Measurements from ENCODE around the gene NARF.
"Not testable (repeated sequence)": the region's sequence is repeated elsewhere in the genome, so short reads cannot be mapped to it uniquely, and the experiment has no call there.

NARF gene

DNA sequence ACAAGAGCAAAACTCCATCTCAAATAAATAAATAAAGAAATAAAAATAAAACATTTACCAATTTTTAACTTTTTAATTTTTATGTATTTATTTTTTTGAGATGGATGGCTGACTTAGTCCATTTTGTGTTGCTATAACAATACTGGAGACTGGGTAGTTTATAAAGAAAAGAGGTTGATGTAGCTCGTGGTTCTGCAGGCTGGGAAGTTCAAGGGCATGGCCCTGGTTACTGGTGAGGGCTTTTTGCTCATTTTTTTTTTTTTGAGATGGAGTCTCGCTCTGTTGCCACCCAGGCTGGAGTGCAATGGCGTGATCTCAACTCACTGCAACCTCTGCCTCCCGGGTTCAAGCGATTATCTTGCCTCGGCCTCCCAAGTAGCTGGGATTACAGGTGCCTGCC, 46.8 kb downstream of the NARF start:
- no peak for DNase-seq

DNA sequence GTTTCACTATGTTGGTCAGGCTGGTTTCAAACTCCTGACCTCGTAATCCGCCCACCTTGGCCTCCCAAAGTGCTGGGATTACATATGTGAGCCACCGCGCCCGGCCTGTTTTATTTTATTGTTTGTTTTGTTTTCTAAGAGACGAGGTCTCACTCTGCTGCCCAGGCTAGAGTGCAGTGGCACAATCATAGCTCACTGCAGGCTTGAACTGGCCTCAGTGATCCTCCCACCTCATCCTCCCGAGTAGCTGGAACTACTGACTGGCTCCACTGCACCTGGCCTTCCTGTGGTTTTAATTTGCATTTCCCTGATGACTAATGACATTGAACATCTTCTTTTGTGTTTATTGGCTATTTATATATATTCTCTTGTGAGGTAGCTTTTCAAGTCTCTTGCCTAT, 47.9 kb downstream of the NARF start:
- not testable (repeated sequence) for DNase-seq

DNA sequence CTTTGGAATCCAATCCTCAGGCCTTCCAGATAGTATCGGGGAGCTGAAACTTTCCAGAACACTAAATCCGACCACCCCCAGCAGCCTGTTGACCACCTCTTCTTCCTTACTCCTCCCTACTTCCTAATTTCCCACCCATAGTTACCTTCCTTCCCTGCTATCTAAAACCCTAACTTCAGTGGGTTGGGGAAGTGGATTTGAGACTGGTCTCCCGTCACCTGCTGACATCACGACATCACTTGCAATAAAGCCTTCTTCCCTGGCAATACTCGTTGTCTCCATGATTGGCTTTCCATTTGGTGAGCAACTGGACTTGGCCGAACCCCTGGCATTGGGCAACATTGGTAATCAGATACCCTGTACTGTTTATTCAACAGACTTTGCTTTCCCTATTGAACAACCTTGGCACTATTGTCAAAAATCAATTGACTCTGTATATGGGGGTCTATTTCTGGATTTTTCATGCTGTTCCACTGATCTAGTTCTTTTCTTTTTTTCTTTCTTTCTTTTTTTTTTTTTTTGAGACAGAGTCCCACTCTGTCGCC, 49.2 kb downstream of the NARF start:
- DNase-seq: no peak

DNA sequence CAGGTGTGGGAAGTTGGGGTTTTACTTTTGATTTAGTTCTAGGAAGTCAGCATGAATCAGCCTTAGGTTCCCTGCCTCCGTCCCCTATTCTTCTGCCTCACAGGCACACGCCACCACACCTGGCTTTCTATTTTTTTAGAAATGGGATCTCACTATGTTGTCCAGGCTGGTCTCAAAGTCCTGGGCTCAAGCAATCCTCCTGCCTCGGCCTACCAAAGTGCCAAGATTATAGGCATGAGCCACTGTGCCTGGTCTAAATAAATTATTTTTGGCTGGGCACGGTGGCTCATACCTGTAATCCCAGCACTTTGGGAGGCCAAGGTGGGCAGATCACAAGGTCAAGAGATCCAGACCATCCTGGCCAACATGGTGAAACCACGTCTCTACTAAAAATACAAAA, 53.1 kb downstream of the NARF start:
- not testable (repeated sequence) for DNase-seq

DNA sequence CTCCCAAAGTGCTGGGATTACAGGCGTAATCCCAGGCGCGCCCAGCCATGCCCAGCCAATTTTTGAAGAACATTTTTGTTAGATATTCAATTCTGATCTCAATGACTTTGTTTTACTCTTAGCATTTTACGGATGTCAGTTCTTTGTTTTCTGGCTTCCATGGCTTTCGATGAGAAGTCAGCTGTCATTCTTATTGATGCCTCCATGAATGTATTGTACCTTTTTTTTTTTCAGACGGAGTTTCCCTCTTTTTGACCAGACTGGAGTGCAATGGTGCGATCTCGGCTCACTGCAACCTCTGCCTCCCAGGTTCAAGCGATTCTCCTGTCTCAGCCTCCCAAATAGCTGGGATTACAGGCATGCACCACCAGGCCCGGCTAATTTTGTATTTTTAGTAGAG, 55.3 kb downstream of the NARF start:
- not testable (repeated sequence) for DNase-seq

DNA sequence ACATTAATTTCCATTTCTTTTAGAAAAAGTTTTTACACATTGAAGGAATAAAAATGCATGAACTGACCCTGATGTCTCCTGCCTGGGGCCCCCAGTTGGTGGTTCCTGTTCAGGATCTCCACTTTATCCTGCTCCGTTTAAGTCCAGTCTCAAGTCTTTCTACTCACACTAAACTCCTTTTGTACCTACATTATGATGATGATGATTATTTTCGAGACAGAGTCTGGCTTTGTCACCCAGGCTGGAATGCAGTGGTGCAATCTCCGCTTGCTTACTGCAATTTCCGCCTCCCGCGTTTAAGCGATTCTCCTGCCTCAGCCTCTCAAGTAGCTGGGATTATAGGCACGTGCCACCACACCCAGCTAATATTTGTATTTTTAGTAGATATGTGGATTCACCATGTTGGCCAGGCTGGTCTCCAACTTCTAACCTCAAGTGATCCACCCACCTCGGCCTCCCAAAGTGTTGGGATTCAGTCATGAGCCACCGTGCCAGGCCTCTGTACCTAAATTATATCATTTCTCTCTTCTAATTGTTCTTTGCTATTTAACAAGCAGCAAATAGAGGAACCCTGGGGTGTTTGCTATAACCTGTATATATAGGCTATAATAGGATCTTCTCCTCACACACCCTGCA, 58.8 kb downstream of the NARF start:
- no peak for DNase-seq

DNA sequence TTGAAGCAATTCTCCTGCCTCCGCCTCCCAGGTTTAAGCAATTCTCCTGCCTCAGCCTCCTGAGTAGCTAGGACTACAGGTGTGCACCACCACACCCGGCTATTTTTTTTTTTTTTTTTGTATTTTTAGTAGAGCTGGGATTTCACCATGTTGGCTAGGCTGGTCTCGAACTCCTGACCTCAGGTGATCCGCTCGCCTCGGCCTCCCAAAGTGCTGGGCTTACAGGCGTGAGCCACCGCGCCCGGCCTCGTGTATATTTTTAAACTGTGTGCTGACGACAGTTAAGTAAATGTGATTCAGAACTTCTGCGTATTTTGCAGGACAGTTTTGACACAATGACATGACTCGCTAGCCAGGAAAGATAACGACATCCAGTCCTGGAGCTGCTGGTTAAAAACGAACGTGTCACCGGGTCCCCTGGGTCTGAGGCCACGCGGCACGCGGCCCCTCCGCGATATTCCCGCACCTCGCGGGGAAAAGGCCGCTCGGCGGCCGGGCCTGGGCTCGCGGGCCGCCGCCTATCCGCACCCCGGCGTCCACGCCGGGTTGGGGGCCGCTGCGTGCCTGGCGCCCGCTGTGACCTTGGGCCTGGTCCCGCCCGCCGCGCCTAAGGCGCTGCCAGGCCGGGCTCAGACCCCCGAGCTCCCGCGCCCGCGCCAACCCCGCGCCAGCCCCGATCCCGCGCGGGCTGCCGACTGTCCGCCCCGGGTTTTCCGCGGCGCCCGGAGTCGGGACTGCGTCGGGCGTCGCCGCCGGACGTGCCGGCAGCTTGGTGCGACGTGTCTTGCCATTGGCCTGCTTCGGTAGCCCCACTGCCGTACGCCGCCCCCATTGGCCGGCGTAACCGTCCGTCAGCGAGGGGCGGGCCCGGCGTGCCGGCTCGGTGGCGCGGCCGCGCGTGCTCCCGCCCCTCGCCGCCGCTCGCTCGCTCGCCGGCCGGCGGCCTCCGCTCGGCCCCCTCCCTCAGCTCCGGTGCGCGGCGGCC, 60.6 kb downstream of the NARF start, which contains the start of gene FOXK2:
Gene FOXK2 (plus strand): TSS at position 907 of the 985 bp plus-strand sequence. CDS start 157 bp downstream, outside the sequence.
- DNase-seq: peak; percentile 90

DNA sequence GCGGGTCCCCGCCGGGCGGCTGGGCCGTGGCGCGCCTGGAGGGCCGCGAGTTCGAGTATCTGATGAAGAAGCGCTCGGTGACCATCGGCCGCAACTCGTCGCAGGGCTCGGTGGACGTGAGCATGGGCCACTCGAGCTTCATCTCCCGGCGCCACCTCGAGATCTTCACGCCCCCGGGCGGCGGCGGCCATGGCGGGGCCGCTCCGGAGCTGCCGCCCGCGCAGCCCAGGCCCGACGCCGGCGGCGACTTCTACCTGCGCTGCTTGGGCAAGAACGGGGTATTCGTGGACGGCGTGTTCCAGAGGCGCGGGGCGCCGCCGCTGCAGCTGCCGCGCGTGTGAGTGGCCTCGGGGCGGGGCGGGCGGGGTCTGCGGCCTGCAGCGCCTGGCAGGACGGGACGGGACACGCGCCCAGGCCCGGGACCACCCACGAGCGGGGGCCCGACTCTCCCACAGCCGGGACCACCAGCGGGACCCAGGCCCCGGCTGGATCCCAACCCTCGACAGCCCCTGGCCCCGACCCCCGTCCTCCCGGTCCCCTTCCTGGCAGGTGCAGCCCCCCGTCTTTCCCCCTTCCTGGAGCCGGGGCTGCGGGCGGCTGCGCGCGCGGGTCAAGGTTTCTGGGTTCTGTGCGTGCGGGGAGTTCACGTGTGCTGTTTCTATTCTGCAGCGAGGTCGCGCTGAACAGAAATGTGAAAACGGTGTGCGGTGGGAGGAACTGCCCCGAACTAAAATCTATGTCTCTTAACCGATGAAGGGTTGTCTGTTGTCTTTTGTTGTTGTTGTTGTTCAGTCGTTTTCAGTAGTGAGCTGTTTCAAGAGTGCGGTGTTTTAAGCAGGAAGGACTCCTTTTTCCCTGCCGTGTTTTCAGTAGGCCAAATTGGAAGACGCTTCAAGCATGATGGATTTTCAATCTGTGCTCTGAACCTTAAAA, 61.7 kb downstream of the NARF start:
- DNase-seq: peak; percentile 54

DNA sequence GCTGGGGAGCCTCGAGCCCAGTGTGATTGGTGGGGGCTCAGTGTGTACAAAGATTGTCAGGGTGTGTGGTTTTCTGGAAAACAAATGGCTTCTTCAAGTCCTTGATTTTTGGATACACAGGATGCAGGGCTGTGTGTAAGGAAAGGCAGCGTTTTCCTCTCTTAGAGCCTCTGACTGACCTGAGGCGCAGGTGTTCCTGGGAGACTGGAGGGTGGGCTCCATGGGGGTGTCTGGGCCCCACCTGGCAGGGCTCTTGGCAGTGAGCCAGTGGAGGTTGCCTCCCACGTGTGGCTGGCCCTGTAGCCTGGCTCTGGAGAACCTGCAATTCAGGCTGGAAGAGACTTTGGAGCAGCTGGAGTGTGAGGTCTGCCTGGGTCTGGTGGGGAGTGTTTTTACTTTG, 66.0 kb downstream of the NARF start:
- no peak for DNase-seq

DNA sequence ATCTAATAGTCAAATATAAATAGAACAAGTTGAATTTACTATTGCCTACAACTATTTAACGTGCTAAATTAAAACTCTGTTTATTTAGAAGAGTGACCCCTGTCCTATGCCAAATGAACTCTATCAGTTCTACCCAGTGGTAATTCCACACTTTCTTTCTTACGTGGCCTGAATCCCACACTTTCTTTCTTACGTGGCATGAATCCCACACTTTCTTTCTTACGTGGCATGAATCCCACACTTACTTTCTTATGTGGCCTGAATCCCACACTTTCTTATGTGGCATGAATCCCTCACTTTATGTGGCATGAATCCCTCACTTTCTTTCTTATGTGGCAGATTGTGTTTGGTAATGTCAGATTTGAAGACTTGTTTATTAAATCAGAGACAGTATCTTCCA, 67.2 kb downstream of the NARF start:
- no peak for DNase-seq

DNA sequence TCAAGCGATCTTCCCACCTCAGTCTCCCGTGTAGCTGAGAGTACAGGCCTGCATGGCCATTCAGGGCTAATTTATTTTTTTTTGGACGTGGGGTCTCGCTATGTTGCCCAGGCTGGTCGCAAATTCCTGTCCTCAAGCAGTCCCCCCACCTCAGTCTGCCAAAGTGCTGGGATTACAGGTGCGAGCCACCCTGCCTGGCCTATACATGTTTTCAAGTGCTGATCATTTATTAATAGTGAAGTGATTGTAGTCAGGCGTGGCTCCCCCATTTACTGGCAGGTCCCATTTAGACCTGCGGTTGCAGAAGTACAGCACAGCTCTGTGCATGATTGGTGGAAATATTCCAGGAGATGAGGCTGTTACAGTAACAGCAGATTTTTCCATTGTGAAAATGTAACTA, 69.4 kb downstream of the NARF start:
- DNase-seq: no peak

DNA sequence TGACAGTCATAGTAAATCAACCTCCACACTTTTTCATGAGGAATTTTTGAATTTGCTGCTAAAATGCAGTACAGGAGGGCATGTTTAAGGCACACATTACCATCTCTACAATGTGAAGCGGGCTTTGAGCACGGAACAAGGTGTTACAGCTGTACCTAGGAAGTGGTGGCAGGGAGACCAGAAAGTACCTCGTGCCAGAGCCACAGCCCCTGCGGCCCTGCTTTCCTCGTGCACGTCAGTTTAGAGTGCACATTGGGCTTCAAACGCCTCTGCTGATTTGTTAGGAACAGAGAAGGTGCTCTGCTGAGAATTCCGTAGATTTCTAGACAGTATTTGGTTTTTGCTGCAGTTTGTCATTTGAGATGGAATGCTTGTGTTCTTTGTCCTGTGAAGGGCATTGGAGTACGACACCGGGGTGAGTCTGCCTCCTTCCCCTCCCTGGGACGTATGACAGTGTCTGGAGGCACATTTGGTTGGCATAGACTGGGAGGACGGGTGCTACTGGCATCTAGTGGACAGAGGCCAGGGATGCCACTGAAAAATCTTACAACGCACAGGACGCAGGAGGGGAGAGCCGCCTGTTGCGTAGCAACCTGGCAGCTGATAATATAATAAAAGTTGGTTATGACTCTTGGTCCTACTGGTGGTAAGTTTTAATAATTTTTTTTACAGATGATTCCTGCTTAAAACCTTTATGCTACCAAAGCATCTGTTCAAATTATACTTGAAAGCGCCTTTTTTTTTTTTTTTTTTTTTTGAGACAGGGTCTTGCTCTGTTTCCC, 70.1 kb downstream of the NARF start:
- peak; percentile 62 for DNase-seq

DNA sequence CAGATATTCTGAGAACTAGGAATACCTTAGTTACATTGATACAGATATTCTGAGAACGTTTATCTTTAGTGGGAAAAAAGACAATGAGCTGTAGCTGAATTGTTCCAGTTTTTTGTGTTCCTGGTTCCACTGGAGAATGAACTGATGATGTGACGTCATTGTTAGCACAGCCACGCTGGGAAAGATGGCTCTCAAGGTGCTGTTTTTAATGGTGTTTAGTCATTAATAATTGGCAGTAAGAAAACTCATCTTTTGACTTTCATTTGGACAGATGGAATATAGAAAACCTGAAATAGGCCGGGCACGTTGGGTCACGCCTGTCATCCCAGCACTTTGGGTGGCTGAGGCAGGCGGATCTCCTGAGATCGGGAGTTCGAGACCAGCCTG, 71.4 kb downstream of the NARF start:
- no peak for DNase-seq

DNA sequence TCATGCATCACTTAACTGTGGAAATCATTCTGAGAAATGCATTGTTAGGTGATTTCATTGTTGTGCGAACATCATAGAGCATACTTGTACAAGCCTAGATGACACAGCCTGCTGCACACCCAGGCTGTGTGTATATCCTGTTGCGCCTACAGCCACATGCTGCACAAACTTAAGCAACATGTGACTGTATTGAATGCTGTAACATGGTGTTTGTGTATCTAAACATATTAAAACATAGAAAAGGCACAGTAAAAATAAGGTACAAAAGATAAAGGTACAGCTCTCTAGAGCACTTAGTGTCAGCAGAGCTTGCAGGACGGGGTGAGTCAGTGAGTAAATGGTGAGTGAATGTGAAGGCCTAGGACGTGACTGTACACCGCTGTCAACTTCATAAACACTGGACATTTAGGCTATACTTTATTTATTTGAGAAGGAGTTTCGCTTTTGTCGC, 72.9 kb downstream of the NARF start:
- DNase-seq: no peak

DNA sequence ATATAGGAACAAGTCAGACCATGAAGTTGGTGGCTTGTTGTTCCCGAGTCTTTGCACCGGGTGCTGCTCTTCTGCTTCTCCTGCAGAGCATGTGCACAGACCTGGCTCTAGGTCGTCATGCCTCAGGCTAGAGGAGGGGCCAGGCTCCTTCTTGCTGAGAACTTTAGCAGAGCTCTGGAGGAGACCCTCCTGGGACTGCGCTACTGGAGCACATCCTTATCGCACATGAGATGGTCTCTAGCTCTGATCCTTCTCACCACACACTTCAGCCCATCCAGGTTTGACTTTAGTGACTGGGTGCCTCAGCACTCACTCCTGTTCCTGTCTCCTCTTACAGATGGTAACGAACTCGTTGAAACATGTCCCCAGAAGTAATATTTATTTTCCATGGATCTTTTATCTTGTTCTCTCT, 75.9 kb downstream of the NARF start:
- DNase-seq: no peak

DNA sequence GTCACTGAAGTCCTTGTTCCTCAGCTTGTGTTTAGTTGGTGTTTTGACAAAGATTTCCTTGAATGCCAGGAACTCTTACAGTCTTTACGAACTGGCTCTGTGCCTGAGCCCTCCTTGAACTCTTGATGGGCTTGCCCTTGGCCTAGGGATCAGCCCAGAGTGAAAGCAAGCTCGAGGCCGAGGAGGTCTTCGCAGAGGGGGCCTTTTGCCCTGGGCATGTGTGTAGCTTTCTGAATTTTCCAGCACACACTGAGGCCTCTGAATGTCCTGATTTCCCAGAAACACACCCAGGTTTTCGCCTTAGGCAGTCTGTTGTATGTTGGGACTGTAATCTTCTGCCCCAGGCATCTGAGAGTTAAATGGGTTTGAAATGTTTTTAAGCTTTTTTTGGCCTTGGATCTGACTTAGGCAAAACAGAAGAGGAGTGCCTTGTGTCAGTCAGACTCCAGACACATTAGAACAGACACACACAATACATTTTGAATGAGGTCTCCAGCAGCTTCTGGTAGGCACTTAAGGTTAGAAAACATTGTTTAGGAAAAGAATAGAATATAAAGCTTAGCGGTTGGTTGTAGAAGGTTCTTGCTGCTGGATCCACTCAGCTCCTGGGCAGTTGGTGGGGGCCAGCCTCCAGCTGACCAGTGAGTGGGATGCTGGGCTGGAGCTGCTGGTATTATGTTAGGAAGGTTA, 78.1 kb downstream of the NARF start:
- DNase-seq: no peak

DNA sequence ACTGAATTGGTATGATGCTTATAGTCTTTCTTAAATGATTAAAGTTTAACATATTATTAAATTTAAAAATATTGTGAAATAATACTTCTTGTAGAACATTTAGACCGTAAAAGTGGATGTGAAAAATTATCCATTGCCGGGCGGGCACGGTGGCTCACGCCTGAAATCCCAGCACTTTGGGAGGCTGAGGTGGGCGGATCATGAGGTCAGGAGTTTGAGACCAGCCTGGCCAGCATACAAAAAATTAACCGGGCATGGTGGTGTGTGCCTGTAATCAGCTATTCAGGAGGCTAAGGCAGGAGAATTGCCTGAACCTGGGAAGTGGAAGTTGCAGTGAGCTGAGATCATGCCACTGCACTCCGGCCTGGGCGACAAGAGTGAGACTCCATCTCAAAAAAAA, 78.7 kb downstream of the NARF start:
- DNase-seq: not testable (repeated sequence)

DNA sequence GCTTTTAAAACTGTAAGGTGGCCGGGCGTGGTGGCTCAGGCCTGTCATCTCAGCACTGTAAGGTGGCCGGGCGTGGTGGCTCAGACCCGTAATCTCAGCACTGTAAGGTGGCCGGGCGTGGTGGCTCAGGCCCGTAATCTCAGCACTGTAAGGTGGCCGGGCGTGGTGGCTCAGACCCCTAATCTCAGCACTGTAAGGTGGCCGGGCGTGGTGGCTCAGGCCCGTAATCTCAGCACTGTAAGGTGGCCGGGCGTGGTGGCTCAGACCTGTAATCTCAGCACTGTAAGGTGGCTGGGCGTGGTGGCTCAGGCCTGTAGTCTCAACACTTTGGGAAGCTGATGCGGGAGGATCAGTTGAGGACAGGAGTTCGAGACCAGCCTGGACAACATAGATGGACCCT, 80.5 kb downstream of the NARF start:
- not testable (repeated sequence) for DNase-seq
